Measurements from ENCODE around the gene OR2V2. TPM values are rescaled to one million over a fixed set of nuclear protein-coding genes. Genes with fewer than 3 reads are reported as not detected.

The OR2V2 gene
- total and polyA plus RNA-seq, 2 donors (not counting 1 experiment from before 2014, with no cell fraction given): not detected

DNA sequence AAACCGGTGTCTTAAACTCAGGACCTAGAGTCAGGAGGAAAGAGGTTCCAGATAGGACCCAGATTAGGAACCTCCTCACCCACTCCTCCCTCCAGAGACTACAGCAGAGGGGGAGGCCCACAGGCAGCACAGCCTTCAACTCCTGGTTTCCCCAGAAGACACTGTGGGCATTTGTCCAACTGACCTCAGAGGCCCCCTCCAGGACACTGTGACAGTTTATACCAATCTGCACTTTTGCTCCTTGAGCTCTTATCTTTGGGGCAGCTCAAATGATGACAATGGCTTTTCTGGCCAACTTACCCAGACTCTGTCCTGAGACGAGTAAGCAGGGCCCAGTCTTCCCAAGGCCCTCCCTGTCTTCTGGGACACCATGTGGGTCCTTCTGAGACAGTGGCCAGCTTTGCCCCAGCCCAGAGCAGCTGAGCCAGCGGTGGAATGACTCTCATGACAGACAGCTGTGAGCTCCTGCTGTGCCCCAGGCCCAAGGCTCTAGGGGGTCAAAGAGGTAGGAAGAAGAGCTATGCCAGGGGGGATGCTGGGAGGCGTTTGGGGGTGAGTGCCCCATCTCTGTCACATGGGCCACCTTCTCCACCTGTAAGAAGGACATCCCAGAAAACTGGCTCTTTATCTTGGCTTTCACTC lies 14.3 kb downstream of the OR2V2 start:
- peak overlapping the region; percentile 40 for H3K9ac ChIP-seq (ENCODE audit: low read length)
- peaks cover 0 to 42% (median 7%) of the 10 kb centered on the region in 4 experiments for H3K27me3 ChIP-seq (replicated peaks in 1 of 4; ENCODE audit: control extremely low read depth in 1 of 4, control insufficient read depth in 3 of 4, insufficient read depth in 4 of 4, low read length in 3 of 4)
- POLR2A ChIA-PET: no interaction called here
- DNase-seq (peak; percentile 24), ATAC-seq (ENCODE audit: low read depth) (no peak)
- CTCF ChIA-PET: interaction anchor here (0.9 to 2.5 kb wide), 3 partner anchors 11 to 46 kb away, joined by 3 to 9 read pairs (median 3); no protein-coding TSS in a partner anchor
- intact Hi-C loops (cut with micrococcal nuclease): loop anchor here (5.0 to 10.0 kb wide), 3 partner anchors 53 to 359 kb away; partner anchors contain the start of genes MGAT1 and TRIM52
- H3K4me3 Mint-ChIP-seq: peak overlapping the region; percentile 71
- H3K27me3 Mint-ChIP-seq: peaks cover 14% of the 10 kb centered on the region
- no peaks in the 10 kb centered on the region for H3K36me3 ChIP-seq (replicated peaks in 1 of 2; ENCODE audit: control extremely low read depth in 1 of 2, control insufficient read depth in 1 of 2, extremely low read depth in 1 of 2, insufficient read depth in 2 of 2, low read length in 1 of 2)
- H2AFZ ChIP-seq (ENCODE audit: insufficient read depth, low read depth, low read length, poor library complexity, severe bottlenecking): no peak overlapping the region
- peak overlapping the region; percentile 70 for H3K4me2 ChIP-seq (replicated peaks; ENCODE audit: low read depth, low read length, poor library complexity, severe bottlenecking)
- TF ChIP-seq, protein P1, sequence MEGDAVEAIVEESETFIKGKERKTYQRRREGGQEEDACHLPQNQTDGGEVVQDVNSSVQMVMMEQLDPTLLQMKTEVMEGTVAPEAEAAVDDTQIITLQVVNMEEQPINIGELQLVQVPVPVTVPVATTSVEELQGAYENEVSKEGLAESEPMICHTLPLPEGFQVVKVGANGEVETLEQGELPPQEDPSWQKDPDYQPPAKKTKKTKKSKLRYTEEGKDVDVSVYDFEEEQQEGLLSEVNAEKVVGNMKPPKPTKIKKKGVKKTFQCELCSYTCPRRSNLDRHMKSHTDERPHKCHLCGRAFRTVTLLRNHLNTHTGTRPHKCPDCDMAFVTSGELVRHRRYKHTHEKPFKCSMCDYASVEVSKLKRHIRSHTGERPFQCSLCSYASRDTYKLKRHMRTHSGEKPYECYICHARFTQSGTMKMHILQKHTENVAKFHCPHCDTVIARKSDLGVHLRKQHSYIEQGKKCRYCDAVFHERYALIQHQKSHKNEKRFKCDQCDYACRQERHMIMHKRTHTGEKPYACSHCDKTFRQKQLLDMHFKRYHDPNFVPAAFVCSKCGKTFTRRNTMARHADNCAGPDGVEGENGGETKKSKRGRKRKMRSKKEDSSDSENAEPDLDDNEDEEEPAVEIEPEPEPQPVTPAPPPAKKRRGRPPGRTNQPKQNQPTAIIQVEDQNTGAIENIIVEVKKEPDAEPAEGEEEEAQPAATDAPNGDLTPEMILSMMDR (IDR thresholded peaks at IDR 0.05): no peak
- TF ChIP-seq EZH2 (IDR thresholded peaks at IDR 0.05; ENCODE audit: borderline replicate concordance, insufficient read depth, low read depth, low read length, poor library complexity, severe bottlenecking): no peak
- peak overlapping the region; percentile 82 for H3K27ac Mint-ChIP-seq
- peaks cover 0 to 36% (median under 1%) of the 10 kb centered on the region in 3 donors for H3K9me3 ChIP-seq (ENCODE audit: control extremely low read depth in 1 of 3, control insufficient read depth in 2 of 3, insufficient read depth in 1 of 3, low read length in 2 of 3)
- WGBS (ENCODE audit: insufficient coverage): 91% methylated on average over 2 of the region's 4 CpGs
- H3K27ac ChIP-seq (ENCODE audit: low read length in 2 of 2): peak overlapping the region in 1 of 2 donors; percentile 60
- H3K4me1 ChIP-seq (ENCODE audit: control insufficient read depth in 2 of 2, insufficient read depth in 2 of 2, low read length in 2 of 2): peaks cover 18 to 32% of the 10 kb centered on the region in 2 donors
- H4K20me1 ChIP-seq (ENCODE audit: control insufficient read depth, insufficient read depth, low read length, poor library complexity, severe bottlenecking): no peaks in the 10 kb centered on the region
- H3K79me2 ChIP-seq (ENCODE audit: control insufficient read depth, insufficient read depth, low read length): no peaks in the 10 kb centered on the region
- H3K4me3 ChIP-seq (ENCODE audit: control extremely low read depth in 1 of 5, extremely low read depth in 1 of 5, insufficient read depth in 1 of 5, low read depth in 2 of 5, low read length in 4 of 5): peak overlapping the region in 3 of 5 experiments; percentile 15 to 44 (median 30)
- no peaks in the 10 kb centered on the region for H3K9me3 Mint-ChIP-seq (ENCODE audit: insufficient read depth)
- peaks cover 33% of the 10 kb centered on the region for H3K4me1 Mint-ChIP-seq

Data from B cell (primary cell).